Endometrium (tissue), 2 donors: Measurements from ENCODE around the gene TM7SF2.

ENCODE experiments used
- FAIRE-seq: peaks from 2 replicates; lab custom pipeline; 2012; peaks lifted over from hg19 to GRCh38; lab: Jason Lieb, UNC
- donor health status: control.
- donor health status: control.

TM7SF2 gene

GRCh38 chr11:65157336-65157735 lies 45.7 kb downstream of the TM7SF2 start:
- no peak for FAIRE-seq

GRCh38 chr11:65159012-65159411 lies 47.3 kb downstream of the TM7SF2 start:
- FAIRE-seq, result no peak

- no peak for FAIRE-seq
Measured at GRCh38 chr11:65160643-65161042, 49.0 kb downstream of the TM7SF2 start.

GRCh38 chr11:65163684-65164083 lies 52.0 kb downstream of the TM7SF2 start:
- no peak for FAIRE-seq
